Skeletal muscle cell (primary cell): Measurements from ENCODE around the gene TARDBP.
"Not testable (repeated sequence)": the region's sequence is repeated elsewhere in the genome, so short reads cannot be mapped to it uniquely, and the experiment has no call there.

Experiments used
- DNase-seq: peaks from one replicate; pipeline ENCODE4 v3.0.0-alpha.2; 2010; ENCODE audit warnings: low read depth
- H3K4me3 ChIP-seq: 2 replicates; pipeline ENCODE4 v1.5.1; 2011; ENCODE audit warnings: low read depth, mild to moderate bottlenecking, control low read depth, low read length, moderate library complexity

Gene TARDBP

DNA sequence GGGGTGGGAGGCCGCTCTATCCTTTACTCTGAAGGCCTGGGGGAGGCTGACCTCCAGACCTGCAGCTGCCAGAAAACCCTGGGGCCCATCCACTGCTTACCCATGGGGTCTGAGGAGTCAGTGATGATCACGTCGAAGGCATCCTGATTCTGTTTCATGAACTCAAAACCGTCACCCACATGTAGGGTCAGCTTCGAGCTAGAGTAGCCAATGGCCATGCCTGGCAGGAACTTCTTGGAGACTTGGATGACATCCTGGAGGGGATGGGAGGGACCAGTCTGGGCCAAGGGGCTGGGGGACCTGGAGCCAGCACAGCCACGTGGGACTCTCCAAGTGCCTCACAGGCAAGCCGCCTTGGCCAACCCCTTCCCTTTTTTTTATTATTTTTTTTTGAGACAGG, 44.0 kb downstream of the TARDBP start:
- no peak for DNase-seq
- H3K4me3 ChIP-seq = no peak overlapping the region

- DNase-seq = no peak
- H3K4me3 ChIP-seq = no peak overlapping the region
These were observed 45.0 kb downstream of the TARDBP start for GRCh38 chr1:11057477-11057876.

- no peak for DNase-seq
- no peak overlapping the region for H3K4me3 ChIP-seq
These were observed 45.6 kb downstream of the TARDBP start for GRCh38 chr1:11058026-11058425.

GRCh38 chr1:11058595-11059154, 46.2 kb downstream of the TARDBP start:
- H3K4me3 ChIP-seq = peak overlapping the region; percentile 96
- no peak for DNase-seq

GRCh38 chr1:11059155-11059967, 46.9 kb downstream of the TARDBP start:
- peak overlapping the region; percentile 96 for H3K4me3 ChIP-seq
- DNase-seq = no peak

GRCh38 chr1:11059968-11060830, 47.7 kb downstream of the TARDBP start, which contains the start of gene SRM:
TSS of gene SRM (minus strand) at chr1:11060018. CDS start at chr1:11059943, 75 bp downstream.
- DNase-seq = peak; percentile 68
- peak within 1 kb of the TSS; percentile 96 for H3K4me3 ChIP-seq

- no peak for DNase-seq
- no peak overlapping the region for H3K4me3 ChIP-seq
These were observed 49.4 kb downstream of the TARDBP start for GRCh38 chr1:11061652-11062365.

DNA sequence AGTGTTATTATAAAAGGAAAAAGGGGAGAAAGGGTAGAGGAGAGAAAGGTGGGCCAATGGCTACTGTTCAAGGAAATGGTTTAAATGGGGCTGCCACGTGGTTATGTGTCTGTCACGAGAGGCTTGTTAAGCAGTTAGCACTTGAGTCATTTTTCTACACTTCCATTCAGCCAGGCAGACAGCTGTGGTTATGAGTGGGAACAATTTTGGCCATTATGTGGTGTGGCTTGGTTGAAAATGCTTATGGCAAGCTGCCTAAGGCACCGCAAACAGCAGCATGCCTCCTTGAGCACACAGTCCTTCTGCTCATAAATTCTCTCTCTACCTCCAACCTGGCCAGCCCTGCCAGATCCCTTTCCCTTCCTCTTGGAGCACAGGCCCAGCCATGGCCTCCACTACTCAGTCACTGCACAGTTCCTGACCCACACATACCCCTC, 50.5 kb downstream of the TARDBP start:
- no peak overlapping the region for H3K4me3 ChIP-seq
- peak; percentile 19 for DNase-seq

DNA sequence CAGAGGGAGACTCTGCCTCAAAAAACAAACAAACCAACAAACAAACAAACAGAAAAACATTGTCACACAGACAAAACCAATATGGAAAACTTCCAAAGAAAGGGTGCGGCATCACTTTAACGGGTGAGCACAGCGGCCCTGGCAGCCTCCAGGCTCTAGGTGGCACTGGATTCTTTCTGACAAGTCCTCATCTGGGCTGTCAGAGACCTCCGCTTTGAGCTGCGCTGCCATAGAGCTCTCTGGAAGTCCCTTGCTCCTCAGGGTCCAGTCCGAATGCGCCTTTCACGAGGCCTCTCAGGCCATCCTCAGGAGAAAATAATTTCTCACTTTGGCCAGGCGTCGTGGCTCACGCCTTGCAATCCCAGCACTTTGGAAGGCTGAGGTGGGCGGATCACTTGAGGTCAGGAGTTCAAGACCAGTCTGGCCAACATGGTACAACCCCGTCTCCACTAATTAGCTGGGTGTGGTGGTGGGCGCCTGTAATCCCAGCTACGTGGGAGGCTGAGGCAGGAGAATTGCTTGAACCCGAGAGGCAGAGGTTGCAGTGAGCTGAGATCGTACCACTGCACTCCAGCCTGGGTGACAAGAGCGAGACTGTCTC, 51.6 kb downstream of the TARDBP start:
- not testable (repeated sequence) for DNase-seq, H3K4me3 ChIP-seq

GRCh38 chr1:11064942-11065341, 52.5 kb downstream of the TARDBP start:
- DNase-seq = no peak
- no peak overlapping the region for H3K4me3 ChIP-seq

GRCh38 chr1:11065796-11066195, 53.3 kb downstream of the TARDBP start:
- DNase-seq = no peak

DNA sequence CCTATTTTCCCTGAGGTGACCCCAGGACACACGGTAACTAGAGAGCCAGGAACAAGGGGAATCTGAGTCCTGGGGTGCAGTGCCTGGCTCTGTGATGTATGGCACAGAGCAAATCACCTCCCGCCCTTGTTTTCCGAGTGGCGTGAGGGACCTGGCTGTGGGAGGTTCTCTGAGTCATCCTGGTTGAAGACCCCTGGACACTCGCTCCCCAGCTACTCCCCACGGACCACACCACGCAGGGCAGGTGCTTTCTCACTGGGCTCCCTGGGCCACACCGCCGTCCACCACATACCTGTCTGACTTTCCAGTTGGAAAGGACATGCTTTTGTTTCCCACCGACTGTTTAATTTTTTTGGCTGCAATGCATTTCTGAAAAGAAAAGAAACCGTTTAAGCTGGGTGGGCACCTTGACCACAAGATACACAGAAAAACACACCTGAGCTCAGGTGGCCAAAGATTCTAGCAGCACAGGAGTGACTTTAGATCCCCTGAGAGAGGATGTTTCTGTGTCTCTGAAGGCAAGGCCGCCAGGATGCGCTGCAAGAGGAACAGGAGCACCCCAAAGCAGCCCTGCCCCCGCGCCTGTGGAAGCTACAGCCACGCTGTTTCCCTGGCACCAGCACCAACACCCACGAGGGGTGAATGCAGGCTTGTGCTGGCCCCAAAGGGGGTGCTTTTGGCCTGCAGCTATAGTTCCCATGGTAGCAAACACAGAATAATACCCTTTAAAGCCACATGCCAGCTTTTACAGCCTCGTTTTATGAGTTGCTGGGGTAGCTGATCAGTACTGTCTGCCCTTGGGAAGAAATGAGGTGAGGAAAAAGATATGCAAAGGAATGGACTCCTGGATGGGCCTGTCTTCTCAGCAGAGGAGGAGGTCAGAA, 55.5 kb downstream of the TARDBP start:
- H3K4me3 ChIP-seq = no peak overlapping the region
- DNase-seq = no peak

More at GRCh38 chr1:11065796-11066195, 53.3 kb downstream of the TARDBP start:
- no peak overlapping the region for H3K4me3 ChIP-seq

GRCh38 chr1:11068600-11069473, 56.4 kb downstream of the TARDBP start:
- no peak overlapping the region for H3K4me3 ChIP-seq
- DNase-seq = no peak

DNA sequence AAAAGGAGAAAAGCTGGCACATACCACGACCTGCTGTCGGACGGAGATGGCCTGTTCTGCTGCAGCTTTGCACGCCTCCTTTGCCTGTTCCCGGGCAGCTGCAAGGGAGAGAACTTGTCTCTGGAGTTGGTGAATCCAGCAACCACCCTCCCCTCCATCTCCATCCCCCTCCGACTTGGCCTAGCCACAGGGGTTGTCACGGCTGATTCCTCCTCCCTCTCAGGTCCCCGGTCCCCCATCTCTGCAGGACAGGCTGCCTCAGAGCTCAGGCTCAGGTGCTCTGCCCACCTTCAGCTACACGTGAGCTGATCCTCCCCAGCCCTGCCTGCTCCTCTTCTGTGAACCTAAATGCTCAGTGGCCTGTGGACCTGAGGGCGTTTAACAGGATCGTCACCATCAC, 58.4 kb downstream of the TARDBP start:
- H3K4me3 ChIP-seq = no peak overlapping the region
- DNase-seq = no peak

GRCh38 chr1:11071463-11072215, 59.2 kb downstream of the TARDBP start:
- no peak for DNase-seq
- H3K4me3 ChIP-seq = no peak overlapping the region

DNA sequence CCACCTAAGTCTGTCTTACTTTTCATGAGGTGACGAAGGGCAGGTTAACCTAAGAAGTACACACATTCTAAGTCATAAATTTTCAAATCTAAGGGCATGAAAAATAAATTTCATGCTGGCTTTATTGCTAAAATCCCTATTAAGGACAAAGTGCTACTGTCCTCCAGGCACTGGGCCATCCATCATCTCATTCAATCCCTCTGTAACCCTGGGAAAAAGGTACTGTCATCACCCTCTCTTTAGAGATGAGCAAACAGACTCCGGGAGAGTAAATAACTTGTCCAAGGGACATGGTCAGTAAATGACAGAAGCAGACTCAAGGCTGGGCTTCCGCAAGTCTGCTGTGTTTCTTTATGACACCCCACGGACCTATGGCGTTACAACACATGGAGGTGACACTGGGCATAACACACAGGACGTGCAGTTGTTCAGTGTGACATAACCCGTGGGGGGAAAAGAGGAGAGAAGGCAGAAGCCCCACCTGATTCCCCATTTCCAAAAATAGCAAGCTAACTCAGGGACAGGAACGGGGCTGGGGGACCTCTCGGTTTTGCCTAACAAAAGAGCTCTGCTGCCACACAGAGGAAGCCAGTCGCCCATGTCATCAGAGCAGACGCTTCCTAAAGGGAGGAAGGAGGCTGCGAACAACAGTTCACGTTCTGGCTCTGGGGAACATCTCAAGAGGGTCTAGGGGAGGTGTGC, 59.9 kb downstream of the TARDBP start:
- DNase-seq = no peak
- H3K4me3 ChIP-seq = no peak overlapping the region
